H1 (cell line): ENCODE data around the gene GNAI1. TPM values are rescaled to one million over a fixed set of nuclear protein-coding genes. Genes with fewer than 3 reads are reported as not detected.

Source experiments
- CTCF ChIA-PET: fragments of 300-600 bp; sonication (Branson Sonifier 250); formaldehyde crosslinking; loops from one replicate; lab custom pipeline; 2021; ENCODE audit not compliant: partially characterized antibody; lab: Charles Lee
- POLR2A ChIA-PET: fragments of 300-600 bp; sonication (Branson Sonifier 250); formaldehyde crosslinking; loops from one replicate; lab custom pipeline; 2021; ENCODE audit warnings: inconsistent platforms; ENCODE audit not compliant: partially characterized antibody; lab: Charles Lee
- DNase-seq, 2 experiments: peaks; one replicate each; pipeline versions ENCODE4 v3.0.0 to v3.0.0-alpha.2; 2010 to 2022; ENCODE audit warnings: low spot score in 2 of 2, low read depth in 1 of 2, mixed read lengths in 1 of 2
- FAIRE-seq: peaks from 2 replicates; lab custom pipeline; 2011; peaks lifted over from hg19 to GRCh38; lab: Jason Lieb, UNC
- H2AFZ ChIP-seq: 2 replicates; pipeline ENCODE4 v1.8.1; 2012; ENCODE audit warnings: low read length, inconsistent platforms
- H2AK5ac ChIP-seq: 2 replicates; pipeline ENCODE4 v1.6.1; 2013; ENCODE audit warnings: low read depth, low read length
- H2BK120ac ChIP-seq: replicated peaks from 2 replicates; pipeline ENCODE3; 2013; ENCODE audit warnings: low read depth, low read length, inconsistent platforms
- H2BK12ac ChIP-seq: 2 replicates; pipeline ENCODE4 v1.6.1; 2013; ENCODE audit warnings: low read depth, low read length
- H2BK15ac ChIP-seq: 2 replicates; pipeline ENCODE4 v1.6.1; 2013; ENCODE audit warnings: low read length
- H2BK20ac ChIP-seq: 2 replicates; pipeline ENCODE4 v1.6.1; 2013; ENCODE audit warnings: low read length
- H2BK5ac ChIP-seq: 2 replicates; pipeline ENCODE4 v1.6.1; 2013; ENCODE audit warnings: low read depth, low read length
- H3K14ac ChIP-seq: 2 replicates; pipeline ENCODE4 v1.6.1; 2013; ENCODE audit warnings: inconsistent platforms; ENCODE audit not compliant: insufficient read length
- H3K18ac ChIP-seq: 2 replicates; pipeline ENCODE4 v1.6.1; 2013; ENCODE audit warnings: low read length; ENCODE audit errors: extremely low read depth
- H3K23ac ChIP-seq: 2 replicates; pipeline ENCODE4 v1.6.1; 2013; ENCODE audit warnings: inconsistent platforms; ENCODE audit not compliant: insufficient read length
- H3K23me2 ChIP-seq: 2 replicates; pipeline ENCODE4 v1.6.1; 2013; ENCODE audit warnings: low read depth, low read length
- H3K27ac ChIP-seq: 2 replicates; pipeline ENCODE4 v1.6.1; 2011; ENCODE audit warnings: low read depth, low read length, inconsistent platforms
- H3K27me3 ChIP-seq, 4 experiments: replicated peaks in 1 of 4; 1 replicate in 1 of 4; 2 replicates in 3 of 4; pipeline versions ENCODE4 v1.6.1 to v1.8.1; 2011 to 2013; ENCODE audit warnings: low read length in 3 of 4, mild to moderate bottlenecking in 3 of 4, inconsistent platforms in 2 of 4, mixed read lengths in 2 of 4, moderate library complexity in 1 of 4; ENCODE audit not compliant: control insufficient read depth in 3 of 4, insufficient read depth in 3 of 4; ENCODE audit errors: extremely low read depth in 1 of 4
- H3K36me3 ChIP-seq, 4 experiments: 2 replicates each; pipeline versions ENCODE4 v1.6.1 to v1.8.1; 2011 to 2013; ENCODE audit warnings: mild to moderate bottlenecking in 4 of 4, low read length in 3 of 4, moderate library complexity in 2 of 4, control low read depth in 1 of 4, inconsistent platforms in 1 of 4; ENCODE audit not compliant: insufficient read depth in 4 of 4, control insufficient read depth in 2 of 4
- H3K4ac ChIP-seq: replicated peaks from 2 replicates; pipeline ENCODE3; 2013; ENCODE audit warnings: low read length, low read depth, mixed read lengths, inconsistent platforms; ENCODE audit not compliant: insufficient read length
- H3K4me1 ChIP-seq, 4 experiments: replicated peaks in 1 of 4; 1 replicate in 1 of 4; 2 replicates in 3 of 4; pipeline versions ENCODE4 v1.6.1 to v1.8.1; 2011 to 2013; ENCODE audit warnings: low read length in 3 of 4, inconsistent platforms in 2 of 4, mixed read lengths in 1 of 4; ENCODE audit not compliant: insufficient read depth in 4 of 4, control insufficient read depth in 3 of 4
- H3K4me2 ChIP-seq, 2 experiments: 2 replicates each; pipeline versions ENCODE4 v1.6.1 to v1.8.1; 2011 to 2013; ENCODE audit warnings: low read depth in 2 of 2, low read length in 2 of 2, control low read depth in 1 of 2, inconsistent platforms in 1 of 2, mild to moderate bottlenecking in 1 of 2; ENCODE audit not compliant: insufficient read depth in 1 of 2
- H3K4me3 ChIP-seq, 4 experiments: fragments of 200-600, 300-600 bp in 1 of 4; sonication (generic), shearing (Covaris generic), sonication (Bioruptor Twin) in 1 of 4; 2 replicates each; pipeline versions ENCODE4 v1.5.1 to v1.8.1; 2011 to 2016; ENCODE audit warnings: low read length in 4 of 4, low read depth in 3 of 4, control low read depth in 2 of 4, inconsistent platforms in 2 of 4, mild to moderate bottlenecking in 2 of 4, mixed read lengths in 1 of 4, moderate library complexity in 1 of 4; ENCODE audit not compliant: insufficient read depth in 2 of 4; ENCODE audit errors: extremely low read depth in 1 of 4
- H3K56ac ChIP-seq: replicated peaks from 2 replicates; pipeline ENCODE3; 2013; ENCODE audit warnings: low read depth, mild to moderate bottlenecking, mixed read lengths, low read length, inconsistent platforms; ENCODE audit not compliant: insufficient read length
- H3K79me1 ChIP-seq: 2 replicates; pipeline ENCODE4 v1.6.1; 2013; ENCODE audit warnings: low read depth, low read length, control low read depth
- H3K79me2 ChIP-seq, 2 experiments: 2 replicates each; pipeline versions ENCODE4 v1.6.1 to v1.8.1; 2012 to 2013; ENCODE audit warnings: low read length in 2 of 2, mild to moderate bottlenecking in 2 of 2, inconsistent platforms in 1 of 2; ENCODE audit not compliant: insufficient read depth in 2 of 2, control insufficient read depth in 1 of 2
- H3K9ac ChIP-seq, 4 experiments: replicated peaks in 1 of 4; 1 replicate in 1 of 4; 2 replicates in 3 of 4; pipeline versions ENCODE4 v1.6.1 to v1.8.1; 2011 to 2013; ENCODE audit warnings: low read depth in 3 of 4, low read length in 3 of 4, control low read depth in 2 of 4, mild to moderate bottlenecking in 2 of 4, moderate library complexity in 2 of 4, inconsistent platforms in 1 of 4; ENCODE audit errors: extremely low read depth in 1 of 4
- H3K9me3 ChIP-seq, 2 experiments: 2 replicates each; pipeline versions ENCODE4 v1.6.1 to v1.8.1; 2012 to 2013; ENCODE audit warnings: mild to moderate bottlenecking in 2 of 2, moderate library complexity in 2 of 2, control low read depth in 1 of 2, inconsistent platforms in 1 of 2, low read depth in 1 of 2, low read length in 1 of 2, mixed read lengths in 1 of 2; ENCODE audit not compliant: insufficient read depth in 2 of 2
- H4K20me1 ChIP-seq, 2 experiments: replicated peaks in 1 of 2; 2 replicates each; pipeline versions ENCODE3 to v1.8.1; 2011 to 2013; ENCODE audit warnings: inconsistent platforms in 2 of 2, low read length in 2 of 2, mild to moderate bottlenecking in 1 of 2; ENCODE audit not compliant: insufficient read depth in 2 of 2, control insufficient read depth in 1 of 2
- H4K5ac ChIP-seq: 2 replicates; pipeline ENCODE4 v1.6.1; 2013; ENCODE audit warnings: low read length, low read depth, mixed read lengths, inconsistent platforms; ENCODE audit not compliant: insufficient read length
- H4K8ac ChIP-seq: 2 replicates; pipeline ENCODE4 v1.8.0; 2013; ENCODE audit warnings: mild to moderate bottlenecking, moderate library complexity, low read length, inconsistent platforms; ENCODE audit not compliant: insufficient read depth; ENCODE audit errors: extremely low read depth
- H4K91ac ChIP-seq: replicated peaks from 2 replicates; pipeline ENCODE3; 2013; ENCODE audit warnings: low read length, mixed read lengths, inconsistent platforms; ENCODE audit not compliant: insufficient read length
- BACH1 ChIP-seq: IDR thresholded peaks from 2 replicates; pipeline ENCODE4 v1.6.1; 2012; ENCODE audit warnings: low read length, improper control_type of control experiment
- BRCA1 ChIP-seq: IDR thresholded peaks from 2 replicates; pipeline ENCODE4 v1.6.1; 2012; ENCODE audit warnings: low read depth, low read length, improper control_type of control experiment
- EGR1 ChIP-seq: IDR thresholded peaks from 2 replicates; pipeline ENCODE4 v1.6.1; 2011; ENCODE audit warnings: low read depth, low read length, borderline replicate concordance
- KDM4A ChIP-seq: IDR thresholded peaks from one replicate; pipeline ENCODE4 v1.7.1; 2012; ENCODE audit warnings: low read depth, mild to moderate bottlenecking, moderate library complexity, low read length, inconsistent platforms; ENCODE audit not compliant: severe bottlenecking
- MAFK ChIP-seq: IDR thresholded peaks from 2 replicates; pipeline ENCODE4 v1.6.1; 2012; ENCODE audit warnings: low read depth, mild to moderate bottlenecking, improper control_type of control experiment, low read length
- POLR2A ChIP-seq, 2 experiments: IDR thresholded peaks; 1 replicate in 1 of 2; 2 replicates in 1 of 2; pipeline ENCODE4 v1.6.1; 2011; ENCODE audit warnings: low read depth in 2 of 2, low read length in 2 of 2, mild to moderate bottlenecking in 2 of 2; ENCODE audit errors: control extremely low read depth in 1 of 2
- RAD21 ChIP-seq, 2 experiments: IDR thresholded peaks in 1 of 2; conservative IDR thresholded peaks in 1 of 2; 2 replicates each; pipeline ENCODE4 v1.6.1; 2011; ENCODE audit warnings: low read depth in 2 of 2, low read length in 2 of 2, improper control_type of control experiment in 1 of 2, inconsistent platforms in 1 of 2, mild to moderate bottlenecking in 1 of 2, moderate library complexity in 1 of 2
- SIRT6 ChIP-seq: IDR thresholded peaks from one replicate; pipeline ENCODE4 v1.7.1; 2012; ENCODE audit warnings: low read length, inconsistent platforms
- SP2 ChIP-seq: IDR thresholded peaks from 2 replicates; pipeline ENCODE4 v1.6.1; 2012; ENCODE audit warnings: mild to moderate bottlenecking, low read length, inconsistent platforms
- TBP ChIP-seq: IDR thresholded peaks from 2 replicates; pipeline ENCODE4 v1.6.1; 2011; ENCODE audit warnings: low read depth, low read length, improper control_type of control experiment
- polyA plus RNA-seq, 7 experiments: library from polyadenylated mRNA; depleted of rRNA in 3 of 7; stranded (reverse) in 5 of 7; unstranded in 2 of 7; fragments of >200 nt in 5 of 7; fragments of 200-250 nt in 2 of 7; gene quantifications; 1 replicate in 5 of 7; 2 replicates in 1 of 7; 4 replicates in 1 of 7; pipeline versions ENCODE4 v1.2.1 to v1.2.3, GENCODE V29; 2011 to 2013; ENCODE audit warnings: missing spikeins in 2 of 7, mixed read lengths in 2 of 7
- total RNA-seq: library from RNA; stranded (reverse); fragmentation: NEBNext Ultra II Directional; extraction: Animal tissue kit (Norgen Biotek cat#: 25700); gene quantifications from 2 replicates; pipeline ENCODE4 v1.2.1, GENCODE V29; 2021
- TF ChIP-seq, protein P1 (sequence below): IDR thresholded peaks from 2 replicates; pipeline ENCODE4 v1.6.1; 2012; ENCODE audit warnings: inconsistent platforms
- TF ChIP-seq, protein P2 (sequence below): IDR thresholded peaks from 2 replicates; pipeline ENCODE4 v1.6.1; 2012; ENCODE audit warnings: low read length, inconsistent platforms

The GNAI1 gene
- total and polyA plus RNA-seq, 2 of the 8 experiments (the other 6 are each of a cell fraction or from before 2014, with no cell fraction given) = 8.0 to 29.5 TPM

DNA sequence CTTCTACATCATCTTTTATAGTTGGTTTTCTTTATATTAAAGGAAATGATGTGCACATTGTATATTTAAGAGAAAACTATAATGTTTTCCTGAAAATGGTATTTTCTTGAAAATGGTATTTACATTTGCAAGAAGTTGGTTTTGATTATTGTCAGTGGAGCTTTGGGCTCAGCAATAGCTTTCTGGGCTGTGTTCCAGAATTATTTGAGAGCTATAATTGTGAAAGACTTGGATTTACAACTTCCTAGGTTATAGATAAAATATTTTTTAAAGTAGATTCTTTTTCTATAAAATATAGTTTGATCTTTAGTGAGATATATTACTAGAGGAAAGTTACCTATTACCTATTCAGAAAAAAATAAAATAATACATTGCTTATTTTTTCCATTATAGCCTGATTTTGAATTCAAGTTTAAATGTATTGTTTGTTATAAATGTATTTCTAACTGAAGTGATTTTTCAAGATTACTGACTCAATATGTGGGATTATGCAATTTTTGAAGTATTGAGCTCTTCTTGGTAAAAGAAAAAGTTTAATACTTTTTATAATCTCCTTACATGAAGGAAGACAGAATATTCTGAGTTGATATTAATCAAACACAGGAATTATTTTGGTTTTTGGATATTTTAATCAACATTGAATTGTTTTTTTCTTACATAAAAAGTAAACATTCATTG is 20.2 kb downstream of the GNAI1 start:
- ChIA-PET POLR2A (interaction anchor here (0.7 kb wide), 1 partner anchor 19 kb away, joined by 3 read pairs; no protein-coding TSS in a partner anchor), CTCF (interaction anchor here (0.9 to 2.0 kb wide), 3 partner anchors 13 to 238 kb away, joined by 3 to 6 read pairs (median 3); partner anchors contain the start of gene GNAI1)
- H2BK12ac ChIP-seq = no peak overlapping the region
- H3K18ac ChIP-seq = no peak overlapping the region
- H3K27me3 ChIP-seq = no peaks in the 10 kb centered on the region
- no peaks in the 10 kb centered on the region for H3K23me2 ChIP-seq
- H3K23ac ChIP-seq = no peak overlapping the region
- no peak for FAIRE-seq
- no peak overlapping the region for H4K8ac ChIP-seq
- no peak overlapping the region for H4K5ac ChIP-seq
- no peak overlapping the region for H2AFZ ChIP-seq
- no peak overlapping the region for H3K4ac ChIP-seq
- no peak overlapping the region for H2AK5ac ChIP-seq
- H2BK20ac ChIP-seq = no peak overlapping the region
- H3K27ac ChIP-seq = no peak overlapping the region
- H3K56ac ChIP-seq = no peak overlapping the region
- no peak overlapping the region for H4K91ac ChIP-seq
- no peak overlapping the region for H3K4me2 ChIP-seq
- no peak overlapping the region for H2BK120ac ChIP-seq
- H3K14ac ChIP-seq = no peak overlapping the region
- H3K79me2 ChIP-seq = peaks cover 10 to 96% of the 10 kb centered on the region in 2 experiments; a peak in 3 of 4 replicates
- no peak overlapping the region for H2BK15ac ChIP-seq
- no peaks in the 10 kb centered on the region for H3K9me3 ChIP-seq
- no peak overlapping the region for H2BK5ac ChIP-seq
- H3K79me1 ChIP-seq = peaks cover 3% of the 10 kb centered on the region; the same call in 1 of the 2 replicates
- H3K4me3 ChIP-seq = no peak overlapping the region
- peaks cover 3 to 14% (median 9%) of the 10 kb centered on the region in 4 experiments; a peak in 5 of 7 replicates for H3K4me1 ChIP-seq
- H3K36me3 ChIP-seq = no peaks in the 10 kb centered on the region
- DNase-seq = no peak
- peaks cover 0 to 4% of the 10 kb centered on the region in 2 experiments for H4K20me1 ChIP-seq
- H3K9ac ChIP-seq = no peak overlapping the region
- TF ChIP-seq, protein P1, sequence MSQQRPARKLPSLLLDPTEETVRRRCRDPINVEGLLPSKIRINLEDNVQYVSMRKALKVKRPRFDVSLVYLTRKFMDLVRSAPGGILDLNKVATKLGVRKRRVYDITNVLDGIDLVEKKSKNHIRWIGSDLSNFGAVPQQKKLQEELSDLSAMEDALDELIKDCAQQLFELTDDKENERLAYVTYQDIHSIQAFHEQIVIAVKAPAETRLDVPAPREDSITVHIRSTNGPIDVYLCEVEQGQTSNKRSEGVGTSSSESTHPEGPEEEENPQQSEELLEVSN = no peak
- TF ChIP-seq SP2 (no peak), BACH1 (no peak), RAD21 (IDR thresholded peaks at IDR 0.05 in 1 of 2, conservative IDR thresholded peaks at IDR 0.05 in 1 of 2; ENCODE audit: low read depth in 2 of 2, low read length in 2 of 2) (no peak), BRCA1 (no peak), POLR2A (IDR thresholded peaks at IDR 0.05; ENCODE audit: control extremely low read depth in 1 of 2, low read depth in 2 of 2, low read length in 2 of 2) (no peak), TBP (no peak), MAFK (no peak), EGR1 (no peak), KDM4A (no peak), SIRT6 (no peak)
- TF ChIP-seq, protein P2, sequence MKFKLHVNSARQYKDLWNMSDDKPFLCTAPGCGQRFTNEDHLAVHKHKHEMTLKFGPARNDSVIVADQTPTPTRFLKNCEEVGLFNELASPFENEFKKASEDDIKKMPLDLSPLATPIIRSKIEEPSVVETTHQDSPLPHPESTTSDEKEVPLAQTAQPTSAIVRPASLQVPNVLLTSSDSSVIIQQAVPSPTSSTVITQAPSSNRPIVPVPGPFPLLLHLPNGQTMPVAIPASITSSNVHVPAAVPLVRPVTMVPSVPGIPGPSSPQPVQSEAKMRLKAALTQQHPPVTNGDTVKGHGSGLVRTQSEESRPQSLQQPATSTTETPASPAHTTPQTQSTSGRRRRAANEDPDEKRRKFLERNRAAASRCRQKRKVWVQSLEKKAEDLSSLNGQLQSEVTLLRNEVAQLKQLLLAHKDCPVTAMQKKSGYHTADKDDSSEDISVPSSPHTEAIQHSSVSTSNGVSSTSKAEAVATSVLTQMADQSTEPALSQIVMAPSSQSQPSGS = no peak
